GM21529 (cell line): Measurements from ENCODE around the gene SYTL2.

Source experiments
- ATAC-seq: cut with Tn5 transposase; IDR thresholded peaks from one replicate; pipeline ENCODE4 v1.9.1; 2021; ENCODE audit not compliant: unreplicated experiment

Gene SYTL2

DNA sequence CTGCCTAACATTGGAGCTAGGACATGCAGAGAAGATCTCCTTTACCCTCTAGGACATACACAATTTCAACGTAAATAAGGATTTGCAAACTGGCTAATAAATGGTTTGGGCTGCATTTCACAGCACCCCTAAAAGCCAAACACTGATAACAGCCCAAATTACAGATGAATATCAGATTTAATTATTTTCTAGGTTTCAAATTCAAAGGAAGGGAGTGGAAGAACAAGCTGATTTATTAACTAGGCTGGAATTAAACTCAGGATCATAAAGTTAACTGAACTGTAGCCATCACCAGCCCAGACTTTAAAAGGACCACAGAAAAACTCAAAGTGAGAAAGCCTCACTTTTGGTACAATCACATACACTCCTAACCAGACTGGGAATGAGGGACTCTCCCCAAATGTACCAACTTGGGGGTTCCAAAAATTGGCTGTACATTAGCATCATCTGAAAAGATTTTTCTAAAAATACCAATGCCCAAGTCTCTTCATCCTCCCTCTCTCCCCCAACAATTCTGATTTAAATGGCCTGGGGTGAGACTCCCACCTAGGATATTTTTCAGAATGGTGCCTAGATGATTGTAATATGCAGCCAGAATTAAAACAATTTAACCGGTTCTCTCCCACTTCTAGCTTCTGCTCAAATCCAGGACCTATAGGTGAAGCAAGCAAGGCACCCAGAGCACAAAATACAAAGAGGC, 43.5 kb downstream of the SYTL2 start:
- no peak for ATAC-seq

DNA sequence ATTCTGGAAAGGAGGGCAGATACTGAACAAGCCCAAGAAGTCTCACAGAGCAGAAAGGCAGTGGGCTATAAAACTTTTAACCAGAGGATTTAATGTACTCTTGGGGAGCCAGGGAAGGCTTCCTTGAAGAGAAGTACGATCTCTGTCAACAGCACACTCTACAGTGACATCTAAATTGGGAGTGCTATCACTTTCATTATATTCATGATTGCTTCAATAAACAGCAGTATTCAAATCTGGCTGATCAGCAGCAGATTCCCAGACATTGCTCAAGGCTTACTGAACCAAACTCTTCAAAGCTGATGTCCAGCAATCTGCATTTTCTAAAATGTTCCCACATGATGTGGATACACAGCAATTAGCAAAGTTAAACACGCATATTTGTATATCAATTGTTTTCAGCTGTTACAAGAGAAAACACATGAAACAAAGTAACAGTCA, 44.2 kb downstream of the SYTL2 start:
- ATAC-seq = no peak

DNA sequence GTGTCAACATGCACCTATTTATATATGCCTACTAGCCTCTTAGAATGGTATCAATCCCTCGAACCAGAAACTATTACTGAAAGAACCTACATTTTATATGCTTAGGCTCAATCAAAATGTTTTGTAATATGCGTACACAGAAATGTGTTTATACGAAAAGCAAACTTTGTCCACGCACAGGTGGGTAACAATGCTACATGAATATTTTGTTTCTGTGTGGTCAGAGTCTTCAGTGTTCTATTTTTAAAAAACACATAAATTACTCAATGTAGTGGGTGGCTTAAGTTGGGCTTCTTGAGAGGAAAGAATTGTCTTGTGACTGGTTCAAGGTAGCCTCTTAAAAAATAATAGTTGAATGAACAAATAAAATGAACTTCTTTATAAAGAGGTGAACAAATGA, 46.1 kb downstream of the SYTL2 start:
- ATAC-seq = no peak

DNA sequence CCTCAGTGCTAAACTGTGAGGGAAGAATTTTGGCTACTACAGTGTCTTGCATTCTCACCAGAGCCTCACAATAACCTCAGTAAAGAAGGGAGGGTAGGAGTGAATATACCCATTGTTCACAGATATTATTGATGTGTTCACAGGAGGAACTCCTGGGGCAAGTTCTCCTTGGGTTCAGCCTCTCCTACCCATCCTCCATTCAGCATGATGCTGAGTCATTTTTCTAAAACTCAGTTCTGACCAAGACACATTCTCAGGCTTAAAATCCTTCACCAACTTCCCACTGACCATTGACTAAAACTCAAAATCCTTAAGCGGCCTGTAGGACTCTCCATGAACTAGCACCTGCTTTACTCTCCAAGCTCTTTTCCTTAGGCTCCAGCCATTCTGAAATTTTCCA, 48.7 kb downstream of the SYTL2 start:
- no peak for ATAC-seq

DNA sequence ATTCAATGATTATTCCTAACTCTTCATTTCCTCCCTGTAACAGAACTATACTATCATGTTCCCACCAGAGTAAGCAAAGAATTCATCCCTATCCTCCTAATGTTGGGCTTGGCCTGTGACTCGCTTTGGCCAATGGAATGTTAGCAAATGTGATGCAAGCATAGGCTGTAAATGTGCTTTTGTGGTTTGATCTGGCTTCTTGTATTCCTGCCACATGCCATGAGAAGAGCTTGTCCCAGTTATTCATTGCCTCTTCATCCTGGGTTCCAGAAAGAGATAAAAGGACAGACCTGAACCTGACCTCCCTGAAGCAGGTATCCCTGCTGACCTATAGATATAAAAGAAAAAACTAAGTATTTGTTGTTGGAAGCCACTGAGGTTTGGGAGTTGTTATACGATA, 51.0 kb downstream of the SYTL2 start:
- no peak for ATAC-seq

DNA sequence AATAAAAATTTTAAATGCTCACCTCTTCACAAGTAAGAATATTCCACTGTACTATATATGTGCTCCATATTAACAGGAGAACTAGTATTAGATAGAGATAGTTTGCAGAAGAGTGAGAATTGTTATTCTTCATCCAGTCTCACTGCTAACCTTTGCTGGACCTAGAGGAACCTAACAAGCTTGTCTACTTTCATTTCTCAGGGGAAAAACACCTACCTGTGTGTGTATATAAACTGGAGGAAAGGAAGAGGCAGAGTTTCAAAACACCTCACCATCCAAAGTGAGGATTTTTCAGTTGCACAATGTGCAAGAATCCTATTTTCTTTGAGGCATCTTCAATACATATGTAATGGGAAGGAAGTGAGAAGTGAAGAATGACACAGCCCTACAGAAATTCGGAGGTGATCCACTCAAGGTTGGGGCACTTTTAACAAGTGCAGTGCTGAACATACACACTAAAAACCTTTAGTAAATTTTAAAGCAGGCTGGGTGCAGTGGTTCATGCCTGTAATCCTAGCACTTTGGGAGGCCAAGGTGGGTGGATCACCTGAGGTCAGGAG, 52.4 kb downstream of the SYTL2 start:
- ATAC-seq = no peak

DNA sequence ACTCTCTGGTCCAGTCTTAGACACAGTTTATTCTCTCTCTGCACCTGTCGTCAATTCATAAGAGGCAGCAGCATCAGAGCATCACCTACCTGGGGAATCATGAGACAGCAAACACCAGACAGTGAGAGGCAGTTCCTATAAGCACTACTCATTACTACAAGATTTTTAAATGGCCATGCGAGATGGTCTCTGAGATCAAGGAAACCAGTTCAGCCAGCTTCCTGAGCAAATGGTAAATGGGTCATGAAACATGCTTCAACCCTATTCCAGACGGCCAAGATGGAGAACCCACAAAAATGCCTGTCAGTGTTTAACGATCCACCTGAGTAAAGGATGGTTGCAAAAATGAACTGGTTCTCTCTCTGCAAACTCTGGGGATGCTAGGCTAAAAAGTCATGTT, 52.9 kb downstream of the SYTL2 start:
- no peak for ATAC-seq

DNA sequence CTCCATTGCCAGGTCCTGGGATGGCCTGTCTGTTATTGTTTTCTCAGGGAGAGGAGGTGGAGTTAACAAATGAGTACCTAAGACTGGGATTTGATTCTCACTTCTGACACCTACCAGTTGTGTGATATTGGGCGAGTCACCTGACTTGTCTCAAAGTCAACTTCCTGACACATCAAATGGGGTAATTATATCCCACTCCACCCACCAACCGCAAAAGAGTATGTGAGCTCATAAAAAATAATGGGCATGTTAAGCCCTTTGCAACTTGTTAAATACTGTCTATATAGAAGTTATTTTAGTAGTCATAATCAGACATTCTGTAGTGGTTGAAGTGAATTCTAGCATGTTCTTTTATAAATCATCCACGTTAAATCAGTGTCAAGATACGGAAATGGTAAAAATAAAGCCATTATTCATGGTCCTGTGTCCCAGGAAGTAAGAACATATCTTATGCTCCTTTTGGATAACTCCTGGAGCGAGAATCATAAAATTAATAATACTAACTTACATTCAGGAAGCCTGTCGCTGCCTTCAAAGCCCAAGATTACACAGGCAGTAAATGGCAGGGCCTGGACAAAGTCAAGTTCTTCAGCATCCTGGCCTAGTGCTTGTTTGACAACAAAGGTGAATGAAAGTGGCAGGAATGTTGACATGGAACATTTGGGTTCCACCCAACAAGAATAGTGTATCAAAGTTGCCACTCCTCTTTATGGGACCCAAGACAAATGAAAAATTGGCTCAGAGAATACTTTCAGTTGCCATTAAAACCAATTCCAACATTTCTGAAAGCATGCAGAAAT, 54.3 kb downstream of the SYTL2 start:
- ATAC-seq = no peak

DNA sequence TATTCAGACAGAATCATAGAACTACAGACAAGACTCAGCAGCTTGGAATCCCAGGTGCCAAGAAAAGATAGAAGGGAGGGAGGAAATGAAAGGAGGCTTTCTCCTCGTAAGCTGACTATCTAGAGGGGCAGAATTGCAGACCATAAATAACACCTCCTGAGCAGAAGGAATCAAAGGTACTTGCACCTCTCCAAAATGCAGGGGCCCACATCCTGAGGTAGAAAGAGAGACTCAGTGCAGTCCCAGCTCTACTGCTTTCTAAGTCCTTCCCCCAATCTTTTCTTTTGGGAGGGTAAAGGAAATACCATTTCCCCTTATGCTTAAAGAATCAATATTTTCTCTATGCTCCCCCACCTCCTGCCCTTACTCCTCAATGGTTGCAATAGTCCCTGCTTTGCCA, 55.2 kb downstream of the SYTL2 start:
- no peak for ATAC-seq

DNA sequence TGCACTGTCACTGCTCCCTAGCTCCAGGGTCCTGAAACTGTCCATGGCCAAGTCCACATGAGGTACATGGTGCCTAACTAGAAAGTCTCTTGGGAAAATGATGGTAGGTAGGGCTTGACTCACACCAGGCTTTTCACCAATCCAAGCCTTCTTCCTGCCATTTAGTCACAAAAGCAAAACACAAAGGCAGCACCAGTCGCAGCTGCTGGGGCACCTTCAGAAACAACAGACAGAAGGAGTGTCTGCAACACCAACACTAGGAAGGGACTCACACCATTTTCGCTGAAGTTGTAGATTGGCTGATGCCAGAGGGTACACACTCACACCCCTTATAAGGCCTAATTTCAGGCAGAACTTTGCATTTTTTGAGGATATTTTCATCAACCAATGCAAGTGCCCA, 55.7 kb downstream of the SYTL2 start:
- ATAC-seq = no peak

DNA sequence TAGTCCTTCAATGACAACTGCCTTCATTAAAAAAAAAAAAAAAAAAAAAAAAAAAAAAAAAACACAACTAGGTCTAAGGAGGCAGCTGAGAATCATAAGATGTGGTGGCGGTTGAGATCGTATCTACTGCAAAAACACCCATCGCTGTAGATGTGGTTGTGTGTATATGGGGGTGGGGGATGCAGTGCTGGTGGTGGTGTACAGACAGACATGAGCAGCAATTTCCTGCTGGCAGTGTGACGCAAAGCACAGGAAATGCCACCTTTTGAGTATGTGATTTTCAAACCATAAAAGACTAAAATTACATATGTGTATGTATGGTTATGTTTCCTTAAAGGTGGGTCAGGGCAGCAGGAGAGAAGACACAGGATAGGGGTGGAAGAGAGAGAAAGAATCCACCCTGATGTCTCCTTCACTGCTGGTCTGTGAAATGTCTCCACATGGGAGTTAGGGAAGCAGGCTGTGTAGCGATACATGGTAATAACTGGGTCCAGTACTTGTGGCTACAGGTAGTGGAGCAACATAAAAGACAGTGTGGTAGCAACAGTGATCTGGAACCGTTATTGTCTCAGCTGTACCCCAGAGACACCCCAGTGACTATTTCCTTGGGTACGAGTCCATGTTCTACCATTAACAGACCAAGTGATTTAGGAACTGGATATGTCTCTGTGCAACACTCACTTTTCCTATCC, 57.9 kb downstream of the SYTL2 start:
- ATAC-seq = no peak

DNA sequence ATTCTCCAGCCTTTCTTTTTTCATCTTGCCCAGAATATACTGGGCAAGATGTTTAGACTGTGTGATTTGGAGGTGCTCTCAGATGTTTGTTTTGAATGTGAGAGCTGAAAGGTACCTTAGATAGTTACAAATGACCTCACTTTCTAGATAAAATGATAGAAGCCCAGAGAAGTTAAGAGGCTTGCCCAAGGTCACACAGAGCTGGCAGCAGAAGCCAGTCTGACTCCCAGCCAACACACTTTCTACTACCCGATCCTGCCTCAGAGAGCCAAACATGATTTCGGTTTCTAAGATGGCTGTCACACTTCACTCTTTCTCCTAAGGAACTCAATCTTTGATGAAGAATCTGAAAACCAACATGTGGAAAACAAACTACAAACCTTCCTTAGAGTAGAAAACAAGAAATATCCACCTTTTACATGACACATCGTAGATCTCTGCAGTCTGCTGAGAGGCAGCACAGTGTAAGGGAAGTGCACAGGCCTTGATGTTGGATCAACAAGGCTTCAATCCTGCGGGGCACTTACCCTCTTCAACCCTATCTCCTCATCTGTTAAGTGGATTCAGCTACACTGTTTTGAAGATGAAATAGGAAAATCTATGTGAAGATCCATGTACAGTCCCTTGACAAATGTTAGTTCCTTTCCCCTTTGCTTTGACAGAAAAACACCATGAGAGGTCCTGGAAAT, 58.6 kb downstream of the SYTL2 start:
- no peak for ATAC-seq

DNA sequence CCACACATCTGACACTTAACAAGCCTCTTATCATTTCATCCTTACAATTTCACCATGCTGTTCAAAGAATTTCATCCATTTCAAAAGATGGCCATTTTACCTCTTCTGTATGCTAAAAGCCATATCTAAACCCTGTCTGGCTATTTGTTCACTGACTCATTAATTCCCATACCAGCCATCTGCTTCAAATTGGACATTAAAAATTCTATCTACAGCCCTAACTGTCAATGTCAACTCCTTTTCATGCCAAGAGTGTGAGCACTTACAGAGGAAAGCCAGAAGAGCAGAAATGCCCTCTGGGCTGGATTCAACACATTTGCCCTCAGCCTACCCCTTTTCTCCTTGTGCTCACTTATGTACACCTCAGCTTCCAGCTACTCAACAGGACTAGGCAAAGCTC, 59.2 kb downstream of the SYTL2 start:
- no peak for ATAC-seq

DNA sequence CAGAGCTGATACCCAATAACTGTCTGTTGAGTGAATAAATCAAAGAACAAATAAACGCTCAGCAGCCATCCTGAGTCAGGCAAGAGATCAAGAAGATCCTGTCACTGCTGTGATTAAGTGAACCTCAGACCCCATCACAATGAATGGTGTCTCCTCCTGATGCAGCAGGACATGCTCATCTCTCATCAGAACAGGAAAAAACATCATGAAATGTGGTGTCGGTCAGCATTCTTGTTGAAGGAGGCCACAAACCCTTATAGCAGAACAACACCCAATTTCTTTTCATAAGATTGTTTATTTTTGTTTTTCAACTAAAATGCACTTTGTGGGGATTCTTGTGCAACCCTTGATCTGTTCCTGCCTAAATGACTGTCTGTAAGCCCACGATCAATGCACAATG, 60.3 kb downstream of the SYTL2 start:
- no peak for ATAC-seq

DNA sequence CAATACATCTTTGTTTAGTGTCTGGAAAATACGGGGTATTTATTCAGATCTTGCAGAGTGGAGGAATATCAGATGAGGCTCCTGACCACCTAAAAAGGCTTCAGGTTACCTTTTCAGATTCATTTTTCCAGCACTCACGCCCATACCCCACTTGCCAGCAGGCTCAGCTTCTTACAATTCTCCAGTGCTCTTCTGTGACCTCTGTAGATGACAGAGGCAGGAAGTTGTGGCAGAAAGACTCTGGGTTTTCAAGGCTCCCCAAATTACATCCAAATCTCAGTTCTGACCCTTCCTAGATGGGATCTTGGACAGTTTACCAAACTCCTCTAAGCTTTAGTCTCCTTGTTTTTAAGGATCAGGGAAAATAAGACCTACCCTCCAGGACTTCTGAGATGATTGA, 61.1 kb downstream of the SYTL2 start:
- ATAC-seq = no peak

DNA sequence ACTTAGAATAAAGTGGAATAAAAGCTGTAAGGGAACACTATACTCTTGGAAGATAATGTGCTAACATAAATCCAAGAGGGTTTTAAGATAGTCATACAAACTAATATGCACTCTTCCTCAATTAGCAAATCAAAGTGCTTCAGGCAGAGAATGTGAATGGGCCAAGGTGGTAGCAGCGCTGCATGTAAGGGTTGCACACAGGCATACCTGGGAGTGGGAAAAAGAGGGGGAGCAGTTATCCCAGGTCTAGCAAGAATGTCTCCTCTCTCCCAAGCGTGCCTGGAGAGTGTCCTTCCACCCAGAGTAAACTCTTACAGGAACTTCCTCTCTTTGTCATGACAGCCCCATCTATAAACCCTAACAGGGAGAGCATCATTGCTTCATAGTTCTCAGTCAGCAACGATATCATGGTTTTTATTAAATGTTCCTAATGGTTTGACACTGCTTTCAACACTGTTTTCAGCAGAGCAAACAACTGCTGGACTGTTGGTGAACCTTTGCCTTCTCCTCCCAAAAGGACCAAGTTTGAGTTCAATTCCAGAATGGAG, 61.6 kb downstream of the SYTL2 start:
- ATAC-seq = no peak

DNA sequence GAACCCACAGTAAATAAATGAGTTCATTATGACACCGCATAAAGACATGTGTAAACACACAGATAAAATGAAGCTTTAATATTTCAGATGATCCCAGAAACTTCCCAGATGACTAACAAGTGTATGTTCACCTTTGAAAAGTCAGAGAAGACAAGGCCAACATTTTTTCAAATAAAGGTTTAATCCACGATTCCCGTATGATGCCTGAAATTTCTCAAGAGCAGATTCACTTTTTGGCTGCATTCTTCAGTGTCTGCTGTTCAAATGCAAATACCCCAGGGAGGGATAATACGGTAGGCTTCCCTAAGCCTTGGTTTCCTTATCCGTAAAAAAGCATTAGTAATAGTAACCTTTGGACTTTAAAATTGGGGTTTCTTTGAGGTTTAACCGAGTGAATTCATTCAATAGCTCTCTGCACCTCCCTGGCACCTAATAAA, 62.5 kb downstream of the SYTL2 start:
- no peak for ATAC-seq

DNA sequence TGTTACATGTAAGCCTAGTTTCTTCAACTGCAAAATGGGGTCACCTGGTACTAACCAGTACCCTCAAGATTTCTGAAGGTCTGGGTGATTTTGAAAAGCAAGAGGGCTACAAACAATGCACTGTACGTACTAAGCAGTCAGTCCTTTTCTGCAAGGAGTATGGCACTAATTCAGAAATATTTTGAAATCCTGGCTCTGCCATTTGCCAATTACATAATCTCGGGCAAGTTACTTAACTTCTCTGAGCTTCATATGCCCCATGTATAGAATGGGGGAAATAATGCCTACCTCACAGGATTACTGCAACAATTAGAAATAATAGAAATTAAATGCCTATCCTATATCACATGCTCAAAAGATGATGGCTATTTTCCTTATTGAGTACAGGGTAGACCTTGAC, 64.3 kb downstream of the SYTL2 start:
- no peak for ATAC-seq

DNA sequence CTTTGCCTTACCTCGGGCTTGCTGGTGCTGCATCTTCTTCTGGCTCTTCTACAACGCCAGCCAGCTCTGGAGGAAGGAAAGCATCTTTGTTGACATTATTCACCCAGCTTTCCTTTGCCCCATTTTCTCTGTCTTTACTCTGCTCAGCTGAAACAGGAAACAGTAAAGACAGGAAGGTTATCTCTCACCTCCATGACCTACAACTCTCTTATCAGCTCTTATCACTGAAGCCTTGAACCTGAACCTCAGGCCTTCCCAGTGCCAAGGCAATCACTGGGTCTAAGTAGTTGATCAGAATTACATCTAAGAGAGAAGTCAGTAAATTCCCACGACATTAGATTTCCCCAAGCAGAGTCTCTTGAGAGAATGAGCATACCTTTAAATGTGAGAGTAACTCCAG, 65.3 kb downstream of the SYTL2 start:
- no peak for ATAC-seq

DNA sequence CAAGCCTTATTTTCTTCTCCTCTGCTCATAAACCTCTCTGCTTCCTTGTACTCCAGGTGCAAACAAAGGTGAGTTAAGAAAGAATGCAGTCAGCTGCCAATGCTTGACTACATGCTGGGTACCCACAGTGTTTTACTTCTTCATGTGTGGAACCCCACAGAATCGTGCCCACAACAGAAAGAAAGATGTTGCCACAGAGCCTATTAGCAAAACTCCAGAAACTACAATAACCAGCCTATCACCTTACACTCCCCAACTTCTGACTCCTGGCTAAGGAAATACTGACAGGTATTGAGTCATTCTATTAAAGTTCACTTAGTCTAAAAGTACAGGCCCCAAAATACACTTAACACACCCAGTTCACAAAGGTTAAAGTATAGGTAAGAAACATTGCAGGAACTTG, 68.1 kb downstream of the SYTL2 start:
- no peak for ATAC-seq

DNA sequence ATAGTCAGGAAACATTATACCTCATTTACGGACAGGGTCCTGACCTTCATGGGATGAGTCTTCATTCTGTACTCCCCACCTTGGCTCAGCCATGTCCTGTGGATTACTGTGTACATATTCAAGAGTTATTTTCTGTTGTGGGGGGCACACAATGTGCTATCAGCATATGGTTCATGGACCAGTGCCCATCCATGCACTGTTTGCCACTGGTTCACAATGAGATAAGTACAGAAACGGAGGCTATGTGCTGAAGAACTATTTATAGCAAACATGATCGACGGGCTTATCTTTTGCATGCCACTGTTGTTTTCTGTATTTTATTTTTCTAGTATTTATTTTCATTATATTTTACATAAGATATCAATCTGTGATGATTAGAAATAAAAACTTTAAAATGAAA, 68.6 kb downstream of the SYTL2 start:
- ATAC-seq = no peak
